ENCODE results near the gene ARAF. TPM values are rescaled to one million over a fixed set of nuclear protein-coding genes. Genes with fewer than 3 reads are reported as not detected.
"Not testable (repeated sequence)": the region's sequence is repeated elsewhere in the genome, so short reads cannot be mapped to it uniquely, and the experiment has no call there.

The ARAF gene
- total RNA-seq, 1 donor from 2014 or later: 76.5 TPM

DNA sequence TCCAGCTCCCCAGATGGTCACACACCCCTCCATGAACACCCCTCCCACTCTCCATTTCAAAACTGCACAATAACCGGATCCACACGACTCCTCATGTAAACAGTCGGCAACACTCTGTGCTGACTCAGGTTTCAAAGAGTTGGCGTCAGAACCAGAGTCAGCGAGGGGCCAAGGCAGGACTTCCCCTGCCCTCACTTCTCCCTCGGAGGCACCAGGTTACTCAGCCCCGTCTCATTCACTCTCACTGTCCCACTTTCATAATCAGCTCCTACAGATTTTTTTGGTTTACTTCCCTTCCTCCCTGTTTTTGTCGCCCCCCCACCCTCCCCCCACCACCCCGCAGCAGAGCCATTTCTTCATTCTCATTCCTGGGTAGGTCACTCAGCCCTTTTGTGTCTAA is 18.5 kb downstream of the ARAF start:
- DNase-seq (ENCODE audit: missing footprints): peak; percentile 68
- no peak for ATAC-seq
- intact Hi-C loops (cut with DNase I): no loop called here

DNA sequence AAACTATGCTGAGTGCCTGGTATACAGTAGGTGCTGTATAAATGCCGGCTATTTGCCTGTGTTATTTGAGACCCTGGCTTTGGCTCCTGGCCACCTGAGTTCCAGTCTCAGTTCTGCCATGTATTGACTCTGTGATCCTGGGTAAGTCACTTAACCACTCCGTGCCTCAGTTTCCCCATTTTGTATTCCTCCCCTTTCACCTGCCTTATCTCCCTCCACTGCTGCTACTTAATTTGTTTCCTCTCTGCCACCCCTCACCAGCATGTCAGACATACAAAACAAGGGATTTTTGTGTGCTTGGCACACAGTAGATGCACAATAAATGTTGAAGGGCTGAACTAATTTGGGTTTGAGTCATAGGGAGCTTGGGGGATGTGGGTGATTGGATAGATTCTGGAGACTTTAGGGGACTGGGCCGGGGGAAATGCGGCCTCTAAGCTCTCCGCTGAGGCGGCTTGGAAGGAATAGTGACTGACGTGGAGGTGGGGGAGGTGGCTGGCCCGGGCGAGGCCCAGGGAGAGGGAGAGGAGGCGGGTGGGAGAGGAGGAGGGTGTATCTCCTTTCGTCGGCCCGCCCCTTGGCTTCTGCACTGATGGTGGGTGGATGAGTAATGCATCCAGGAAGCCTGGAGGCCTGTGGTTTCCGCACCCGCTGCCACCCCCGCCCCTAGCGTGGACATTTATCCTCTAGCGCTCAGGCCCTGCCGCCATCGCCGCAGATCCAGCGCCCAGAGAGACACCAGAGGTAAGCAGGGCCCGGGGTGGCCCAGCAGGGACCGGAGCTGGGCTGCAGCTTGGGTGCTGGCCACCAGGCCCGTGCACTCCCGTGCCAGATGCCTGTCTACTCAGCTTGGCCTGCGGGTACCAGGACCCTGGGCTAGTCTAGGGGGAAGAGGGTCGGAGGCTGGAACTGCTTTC is 21.0 kb downstream of the ARAF start, which contains the start of gene TIMP1:
Gene TIMP1 (plus strand): TSS at position 706 of the 917 bp plus-strand sequence. CDS start 980 bp downstream, outside the sequence.
- intact Hi-C loops (cut with DNase I): no loop called here

DNA sequence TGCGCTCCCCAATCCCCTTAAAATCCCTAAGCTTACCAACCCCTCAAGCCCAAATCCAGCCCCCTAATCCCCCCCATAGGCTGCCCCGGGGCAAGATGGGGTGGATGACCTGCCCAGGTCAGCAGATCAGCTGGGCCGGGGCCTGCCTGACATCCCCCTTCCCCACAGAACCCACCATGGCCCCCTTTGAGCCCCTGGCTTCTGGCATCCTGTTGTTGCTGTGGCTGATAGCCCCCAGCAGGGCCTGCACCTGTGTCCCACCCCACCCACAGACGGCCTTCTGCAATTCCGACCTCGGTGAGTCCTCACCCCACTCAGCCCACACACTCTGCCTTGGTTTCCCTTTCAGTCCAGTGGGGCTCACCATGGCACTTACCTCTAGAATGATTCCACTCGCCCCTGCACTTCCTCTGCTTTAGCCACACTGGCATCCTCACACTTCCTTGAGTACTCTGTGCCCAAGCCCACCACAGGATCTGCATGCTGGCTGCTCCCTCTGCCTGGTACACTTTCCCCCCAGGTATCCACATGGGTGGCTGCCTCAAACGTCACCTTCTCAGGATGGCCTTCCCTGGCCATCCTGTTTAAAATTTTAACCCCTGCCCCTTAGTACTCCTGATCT is 22.3 kb downstream of the ARAF start:
- intact Hi-C loops (cut with DNase I): no loop called here
- no peak for DNase-seq (ENCODE audit: missing footprints)
- ATAC-seq: no peak

More for the DNA sequence above, 21.0 kb downstream of the ARAF start, which contains the start of gene TIMP1:
- ATAC-seq (peak; percentile 97), DNase-seq (ENCODE audit: missing footprints) (peak; percentile 94)

DNA sequence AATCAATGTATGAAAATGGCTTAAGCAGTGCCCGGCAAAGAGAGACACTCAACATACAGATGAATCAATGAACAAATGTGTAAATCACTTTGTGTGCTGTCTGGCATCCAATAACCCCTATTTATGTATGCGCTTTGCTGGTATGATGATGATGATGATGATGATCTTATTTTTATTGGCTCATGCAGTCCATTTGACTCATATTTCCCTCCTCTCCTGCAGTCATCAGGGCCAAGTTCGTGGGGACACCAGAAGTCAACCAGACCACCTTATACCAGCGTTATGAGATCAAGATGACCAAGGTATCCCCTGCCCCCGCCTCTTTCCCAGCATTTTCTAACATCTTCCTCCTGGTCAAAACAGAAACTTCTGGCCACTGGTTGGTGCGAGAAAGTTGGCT is 23.7 kb downstream of the ARAF start:
- DNase-seq (ENCODE audit: missing footprints) (no peak), ATAC-seq (no peak)
- intact Hi-C loops (cut with DNase I): no loop called here

DNA sequence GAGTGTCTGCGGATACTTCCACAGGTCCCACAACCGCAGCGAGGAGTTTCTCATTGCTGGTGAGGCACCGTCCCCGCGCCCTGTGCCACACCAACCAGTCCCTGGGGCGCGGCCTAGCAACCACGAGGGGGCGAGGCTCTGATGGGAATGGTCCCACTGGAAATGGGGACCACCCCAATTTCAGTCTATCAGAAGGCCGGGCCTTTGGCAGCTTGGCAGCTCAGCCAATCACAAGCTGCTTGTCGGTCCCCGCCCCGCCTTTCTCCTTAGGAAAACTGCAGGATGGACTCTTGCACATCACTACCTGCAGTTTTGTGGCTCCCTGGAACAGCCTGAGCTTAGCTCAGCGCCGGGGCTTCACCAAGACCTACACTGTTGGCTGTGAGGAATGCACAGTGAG is 24.3 kb downstream of the ARAF start:
- no peak for DNase-seq (ENCODE audit: missing footprints)
- intact Hi-C loops (cut with DNase I): no loop called here
- no peak for ATAC-seq

DNA sequence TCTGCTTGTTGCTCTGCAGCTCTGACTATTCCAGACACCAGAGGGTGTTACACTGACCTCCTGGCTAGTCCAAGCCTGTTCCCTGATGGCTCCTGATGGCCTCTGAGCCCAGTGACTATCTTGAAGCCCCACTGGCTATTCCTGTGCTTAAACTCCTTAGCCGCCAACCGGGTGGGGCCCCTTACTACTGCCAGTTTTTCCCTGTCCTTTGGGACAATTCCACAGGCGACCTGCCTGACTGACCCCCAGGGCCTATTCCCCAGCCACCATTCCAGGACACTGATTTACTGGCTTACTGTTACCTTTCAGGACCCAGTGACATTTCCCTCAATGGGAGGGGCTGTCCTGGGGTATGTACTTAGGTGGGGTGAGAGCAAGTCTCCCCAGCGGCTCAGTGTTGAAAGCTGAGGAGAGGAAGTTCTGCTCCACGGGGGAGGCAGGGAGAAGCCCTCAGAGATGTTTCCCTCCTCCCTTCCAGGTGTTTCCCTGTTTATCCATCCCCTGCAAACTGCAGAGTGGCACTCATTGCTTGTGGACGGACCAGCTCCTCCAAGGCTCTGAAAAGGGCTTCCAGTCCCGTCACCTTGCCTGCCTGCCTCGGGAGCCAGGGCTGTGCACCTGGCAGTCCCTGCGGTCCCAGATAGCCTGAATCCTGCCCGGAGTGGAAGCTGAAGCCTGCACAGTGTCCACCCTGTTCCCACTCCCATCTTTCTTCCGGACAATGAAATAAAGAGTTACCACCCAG is 25.2 kb downstream of the ARAF start:
- ATAC-seq (no peak), DNase-seq (ENCODE audit: missing footprints) (no peak)
- intact Hi-C loops (cut with DNase I): no loop called here

DNA sequence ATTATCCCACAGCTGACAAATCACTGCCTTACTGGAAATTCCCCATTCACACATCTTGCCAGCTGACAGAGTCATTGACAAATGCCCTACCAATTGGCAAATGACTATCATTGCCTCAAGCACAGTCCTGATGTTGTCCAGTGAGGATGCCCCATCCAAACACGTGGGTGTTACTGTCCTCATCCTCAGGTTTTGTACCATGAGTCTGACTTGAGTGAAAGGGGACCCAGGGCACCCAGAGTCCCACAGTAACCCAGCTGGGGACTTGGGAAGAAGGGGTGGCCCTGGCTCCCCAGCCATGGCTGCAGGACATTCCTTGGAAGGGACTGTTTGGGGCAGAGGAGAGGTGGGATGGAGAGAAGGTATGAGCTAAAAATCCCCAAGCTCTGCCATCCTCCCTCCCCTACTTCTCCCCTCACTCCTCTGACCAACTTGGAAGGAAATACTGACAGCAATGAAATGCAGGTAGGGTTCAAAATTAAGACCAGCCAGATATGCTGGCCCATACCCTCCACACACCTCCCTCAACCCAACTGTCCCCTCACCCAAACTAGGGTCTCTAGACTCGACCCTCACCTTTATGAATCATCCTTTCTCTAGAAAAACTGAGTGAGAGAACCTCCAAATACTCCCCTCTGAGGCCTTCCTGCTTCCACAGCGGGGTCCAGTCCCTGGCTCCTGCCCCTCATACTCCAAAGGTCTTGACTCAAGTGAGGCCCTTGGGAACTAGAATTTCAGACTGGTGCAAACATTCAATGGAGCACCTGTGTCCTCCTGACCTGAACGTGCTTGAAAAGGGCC is 26.3 kb downstream of the ARAF start:
- no peak for DNase-seq (ENCODE audit: missing footprints)
- no peak for ATAC-seq
- intact Hi-C loops (cut with DNase I): no loop called here

DNA sequence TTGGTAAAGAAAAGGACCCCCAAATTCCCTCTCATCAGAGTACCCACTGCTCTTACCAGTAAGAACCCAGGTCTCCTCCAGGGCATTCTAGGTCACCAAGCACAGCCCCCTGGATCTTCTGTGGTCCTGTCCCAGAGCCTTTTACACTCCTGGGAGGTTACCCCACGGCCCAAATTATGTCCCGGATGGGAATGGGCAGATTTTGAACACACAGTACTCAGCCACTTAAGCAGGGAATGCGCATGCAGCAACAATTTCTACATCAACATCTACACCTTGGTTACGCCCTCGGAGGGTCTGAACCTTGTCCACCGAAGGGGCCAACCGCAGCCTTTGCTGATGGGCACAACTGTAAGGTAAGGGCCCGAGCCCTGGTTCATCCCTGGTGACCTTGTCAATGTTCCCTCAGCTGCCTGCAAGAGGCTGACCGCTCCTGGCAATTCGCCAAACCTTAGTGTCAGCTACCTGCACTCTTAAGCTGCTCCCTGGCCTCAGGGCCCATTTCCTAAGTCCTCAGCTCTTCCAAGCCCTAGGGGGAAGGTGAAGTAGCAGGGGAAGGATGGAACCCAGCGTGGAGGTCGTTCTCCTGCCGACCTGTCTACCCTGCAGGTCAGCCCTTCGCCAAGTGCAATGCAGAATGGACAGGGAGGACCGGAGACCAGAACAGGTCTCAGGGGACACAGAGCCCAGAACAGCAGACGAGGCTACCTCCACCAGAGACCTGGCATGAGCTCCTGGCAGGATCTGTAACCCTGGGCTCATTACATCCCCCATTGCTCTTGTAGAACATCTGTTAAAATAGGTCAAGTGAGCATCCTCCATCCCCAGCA is 27.1 kb downstream of the ARAF start:
- DNase-seq (ENCODE audit: missing footprints) (no peak), ATAC-seq (no peak)
- intact Hi-C loops (cut with DNase I): no loop called here

DNA sequence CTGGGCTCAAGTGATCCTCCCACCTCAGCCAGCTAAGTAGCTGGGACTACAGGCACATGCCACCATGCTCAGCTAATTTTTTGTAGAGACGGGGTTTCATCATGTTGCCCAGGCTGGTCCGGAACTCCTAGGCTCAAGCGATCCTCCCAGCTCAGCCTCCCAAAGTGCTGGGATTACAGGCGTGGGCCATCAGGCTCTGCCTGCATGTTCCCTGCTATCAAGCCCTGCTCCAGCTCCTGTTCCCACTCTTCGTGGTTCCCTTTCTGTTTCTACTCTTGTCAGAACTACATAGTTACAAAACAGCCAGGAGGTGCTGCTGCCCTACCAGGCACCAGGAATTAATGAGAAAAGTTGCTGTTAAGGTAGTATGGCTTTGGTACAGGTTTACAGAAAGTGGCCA is 30.0 kb downstream of the ARAF start:
- intact Hi-C loops (cut with DNase I): no loop called here
- DNase-seq (ENCODE audit: missing footprints): no peak
- ATAC-seq: no peak

DNA sequence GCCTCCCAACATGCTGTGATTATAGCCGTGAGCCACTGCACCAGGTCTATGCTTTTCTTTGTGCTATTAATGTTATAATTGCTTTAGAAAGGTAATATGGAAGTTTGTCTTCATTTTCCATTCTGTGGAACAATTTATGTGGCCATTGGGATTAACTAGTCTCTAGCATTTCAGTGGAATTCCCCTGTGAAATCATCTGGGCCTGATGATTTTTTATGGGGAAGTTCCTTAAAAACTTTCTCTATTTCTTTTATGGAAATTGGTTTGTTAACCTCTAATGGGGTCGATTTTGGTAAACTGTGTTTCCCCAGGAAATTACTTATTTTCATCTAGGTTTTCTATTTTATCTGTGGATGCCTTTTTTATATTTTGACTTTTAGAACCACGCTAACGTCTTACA is 32.5 kb downstream of the ARAF start:
- ATAC-seq: no peak
- intact Hi-C loops (cut with DNase I): no loop called here
- DNase-seq (ENCODE audit: missing footprints): no peak

DNA sequence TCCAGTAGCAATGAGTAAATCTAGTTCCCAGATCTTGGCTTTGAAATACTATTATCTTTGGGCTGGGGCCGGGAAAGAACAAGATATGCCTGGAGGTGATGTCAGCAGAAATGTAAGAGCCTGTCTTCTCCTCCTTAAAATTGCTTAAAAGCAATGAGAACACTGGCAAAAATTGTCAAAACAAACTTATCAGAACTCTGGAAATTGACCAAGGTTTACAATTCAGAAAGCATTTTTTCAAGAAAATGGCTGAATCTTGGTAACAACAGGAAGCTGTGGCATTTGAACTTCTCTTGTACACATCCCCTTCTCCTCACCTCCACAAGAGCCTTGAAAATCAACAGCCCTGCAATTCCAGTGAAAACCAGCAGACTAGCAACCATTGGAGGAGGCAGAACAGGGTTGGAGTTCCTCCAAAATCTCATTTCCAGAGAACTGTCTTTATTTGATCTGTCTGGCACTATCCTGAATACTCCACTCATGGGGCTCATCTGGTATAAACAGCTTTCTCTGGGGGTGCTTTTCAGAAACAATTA is 34.8 kb downstream of the ARAF start:
- intact Hi-C loops (cut with DNase I): no loop called here
- ATAC-seq: peak; percentile 70

DNA sequence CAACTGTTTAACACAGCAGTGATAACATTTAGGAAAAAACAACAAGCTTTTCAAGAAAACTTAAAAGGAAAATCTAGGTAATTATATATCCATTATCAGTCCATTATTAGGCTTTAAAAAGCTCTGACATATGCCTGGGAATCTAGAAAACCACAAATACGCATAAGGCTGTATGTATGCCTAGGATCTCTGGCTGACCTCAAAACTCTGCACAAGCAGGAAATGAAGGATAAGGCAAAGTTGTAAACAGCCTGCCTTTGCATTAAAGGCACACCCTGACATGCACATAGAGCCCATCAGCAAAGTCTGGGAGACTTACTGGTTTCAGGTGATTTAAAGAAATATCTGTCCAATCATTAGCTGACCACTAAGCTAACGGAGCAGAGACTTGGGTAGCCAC is 35.3 kb downstream of the ARAF start:
- no peak for DNase-seq (ENCODE audit: missing footprints)
- ATAC-seq: no peak
- intact Hi-C loops (cut with DNase I): no loop called here

More for the DNA sequence above, 34.8 kb downstream of the ARAF start:
- DNase-seq (ENCODE audit: missing footprints): no peak

DNA sequence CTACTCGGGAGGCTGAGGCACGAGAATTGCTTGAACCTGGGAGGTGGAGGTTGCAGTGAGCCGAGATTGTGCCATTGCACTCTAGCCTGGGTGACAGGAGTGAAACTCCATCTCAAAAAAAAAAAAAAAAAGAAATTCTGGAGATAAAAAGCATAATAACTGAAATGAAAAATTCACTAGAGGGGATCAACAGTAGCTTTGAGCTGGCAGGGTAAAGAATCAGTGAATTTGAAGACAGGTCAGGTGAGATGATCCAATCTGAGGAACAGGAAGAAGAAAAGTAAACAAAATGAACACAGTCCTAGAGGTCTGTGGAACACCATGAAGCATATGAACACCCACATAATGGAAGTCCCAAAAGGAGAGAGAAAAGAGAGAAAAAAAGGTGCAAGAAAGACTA is 36.2 kb downstream of the ARAF start:
- intact Hi-C loops (cut with DNase I): no loop called here
- DNase-seq (ENCODE audit: missing footprints): no peak
- ATAC-seq: no peak

DNA sequence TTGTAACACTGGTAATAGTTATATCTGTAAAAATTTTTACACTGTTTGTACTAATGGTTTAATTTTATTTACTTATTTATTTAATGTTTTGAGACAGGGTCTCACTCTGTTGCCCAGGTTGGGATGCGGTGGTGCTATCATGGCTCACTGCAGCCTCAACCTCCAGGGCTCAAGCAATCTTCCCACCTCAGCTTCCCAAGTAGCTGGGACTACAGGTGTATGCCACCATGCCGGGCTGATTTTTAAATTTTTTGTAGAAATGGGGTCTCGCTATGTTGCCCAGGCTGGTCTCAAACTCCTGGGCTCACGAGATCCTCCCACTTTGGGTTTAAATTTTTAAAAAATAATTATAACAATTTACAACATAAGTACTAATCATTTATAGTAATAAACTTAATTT is 42.1 kb downstream of the ARAF start:
- not testable (repeated sequence) for DNase-seq (ENCODE audit: missing footprints)

DNA sequence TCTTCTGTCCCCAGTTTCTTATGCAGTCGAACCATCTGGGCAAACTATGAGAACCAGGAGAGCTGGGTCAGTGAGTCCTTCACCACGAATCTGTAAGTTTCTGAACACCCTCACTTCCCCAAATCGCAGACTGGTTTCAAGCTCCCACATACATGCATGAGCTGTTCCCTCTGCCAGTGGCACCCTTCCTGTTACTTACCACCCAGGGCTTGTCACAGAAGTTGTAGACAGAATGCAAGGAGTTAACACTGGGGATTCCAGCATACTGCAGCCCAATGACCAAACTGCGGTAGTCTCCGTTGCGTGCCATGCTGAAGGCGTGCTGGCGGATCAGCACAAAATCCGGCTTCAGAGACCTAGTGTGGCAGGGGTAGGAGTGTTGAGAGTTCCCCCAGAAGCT is 44.0 kb downstream of the ARAF start:
- no peak for DNase-seq (ENCODE audit: missing footprints)
- no peak for ATAC-seq
- intact Hi-C loops (cut with DNase I): no loop called here

More for the DNA sequence above, 42.1 kb downstream of the ARAF start:
- intact Hi-C loops (cut with DNase I); ATAC-seq: not testable (repeated sequence)

DNA sequence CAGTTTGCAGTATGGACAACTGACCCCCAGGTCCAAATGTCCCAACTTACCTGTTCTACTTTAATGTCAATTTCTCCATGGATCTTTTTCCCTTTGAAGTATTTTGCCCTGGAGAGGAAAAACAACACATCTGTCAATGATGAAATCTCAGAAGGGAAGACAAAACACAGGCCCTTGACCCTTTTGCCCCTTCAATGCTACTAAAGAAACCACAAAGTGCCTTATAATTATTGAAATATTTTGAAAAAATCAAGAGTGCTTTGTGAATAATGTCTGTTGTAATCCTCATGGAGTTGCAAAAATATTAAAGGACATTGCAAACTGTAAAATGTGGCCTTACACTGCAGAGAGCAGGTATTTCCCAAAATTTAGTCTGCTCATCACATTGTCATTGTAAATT is 46.1 kb downstream of the ARAF start:
- ATAC-seq: no peak
- no peak for DNase-seq (ENCODE audit: missing footprints)
- intact Hi-C loops (cut with DNase I): no loop called here

DNA sequence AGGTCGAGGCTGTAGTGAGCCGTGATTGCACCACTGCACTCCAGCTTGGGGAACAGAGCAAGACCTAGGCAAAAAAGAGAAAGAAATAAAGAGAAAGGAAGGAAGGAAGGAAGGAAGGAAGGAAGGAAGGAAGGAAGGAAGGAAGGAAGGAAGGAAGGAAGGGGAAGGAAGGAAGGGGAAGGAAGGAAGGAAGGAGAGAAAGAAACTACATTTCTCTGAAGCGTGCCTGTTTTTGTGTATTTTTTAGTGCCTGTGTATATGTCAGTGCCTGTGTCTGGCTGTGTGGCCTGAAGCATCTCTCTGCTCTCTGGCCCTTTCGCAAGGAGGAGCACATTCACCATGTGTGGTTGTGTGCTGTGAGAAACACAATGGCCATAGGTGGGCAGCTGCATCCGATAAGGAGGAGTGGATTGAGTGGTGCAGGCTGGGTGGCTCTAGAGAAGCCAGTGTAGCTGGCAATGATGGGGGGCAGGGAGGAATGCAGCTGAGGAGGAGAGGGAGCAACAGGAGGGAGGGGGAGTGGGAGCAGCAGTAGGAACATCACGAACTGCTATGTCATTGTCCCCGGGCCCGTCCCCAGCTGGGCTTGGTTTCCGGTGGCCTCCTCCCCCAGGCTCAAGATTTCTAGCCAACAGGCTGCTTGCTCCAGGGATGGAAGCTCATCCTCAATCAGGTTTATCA is 47.3 kb downstream of the ARAF start:
- DNase-seq (ENCODE audit: missing footprints) (no peak), ATAC-seq (no peak)
- intact Hi-C loops (cut with DNase I): no loop called here

Measured in Right ventricle myocardium inferior (tissue), 1 donor.